ENCODE measurements around the gene RPS27L.

The RPS27L gene

GRCh38 chr15:63157118-63157843 lies at the start of gene RPS27L:
Gene RPS27L (minus strand): TSS chr15:63157477. CDS start chr15:63157405, 72 bp downstream.
- no peak for FAIRE-seq

GRCh38 chr15:63206079-63206478 lies 48.8 kb upstream of the RPS27L start:
- no peak for FAIRE-seq

DNA sequence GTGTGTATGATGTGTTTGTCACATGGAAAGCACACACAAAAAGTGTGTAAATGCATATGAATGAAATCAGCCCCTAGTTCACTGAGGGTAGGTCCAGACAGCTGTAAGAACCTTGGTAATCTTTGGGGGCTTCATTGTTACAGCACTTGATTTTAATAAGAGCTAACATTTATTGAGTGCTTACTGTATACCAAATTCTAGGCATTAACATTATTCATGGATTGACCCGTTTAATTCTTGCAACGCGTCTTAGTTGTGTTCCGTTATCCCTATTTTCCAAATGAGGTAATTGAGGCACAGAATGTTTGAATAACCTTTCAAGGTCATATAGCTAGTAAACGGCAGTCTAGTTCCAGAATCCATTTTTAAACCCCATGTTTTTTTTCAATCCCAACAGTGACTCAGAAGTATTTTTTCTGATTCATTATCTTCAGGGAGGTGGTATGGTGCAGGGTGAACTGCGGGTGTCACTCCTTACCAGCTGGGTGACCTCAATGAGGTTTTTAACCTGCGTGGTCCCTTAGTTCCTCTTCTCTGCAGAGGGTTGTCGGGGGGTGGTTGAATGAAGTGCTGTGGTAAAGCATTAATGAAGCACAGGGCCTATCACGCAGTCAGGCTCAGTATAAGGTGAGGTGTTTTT lies 46.3 kb upstream of the RPS27L start:
- no peak for FAIRE-seq

DNA sequence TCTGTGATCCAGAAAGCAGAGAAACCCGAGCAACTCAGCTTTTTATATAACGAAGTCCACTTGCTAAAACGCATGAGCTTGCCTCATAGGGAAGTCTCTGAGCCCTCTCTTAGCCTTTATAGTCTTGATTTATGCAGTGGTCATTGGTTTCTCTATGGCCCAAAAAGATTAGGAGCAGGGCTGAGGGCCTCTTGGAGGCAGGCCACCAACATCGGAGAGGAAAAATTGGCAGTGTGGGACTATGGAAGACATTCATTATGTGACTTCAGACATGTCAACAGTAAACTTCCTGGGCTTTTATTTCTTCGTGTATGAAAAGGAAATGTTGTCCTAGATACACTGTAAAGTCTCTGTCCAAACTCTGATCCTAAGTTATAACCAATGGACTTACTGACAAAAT lies 45.6 kb upstream of the RPS27L start:
- FAIRE-seq: no peak

- no peak for FAIRE-seq
Measured at GRCh38 chr15:63200464-63201249, 43.4 kb upstream of the RPS27L start.

GRCh38 chr15:63198371-63199250 lies 41.3 kb upstream of the RPS27L start:
- no peak for FAIRE-seq

DNA sequence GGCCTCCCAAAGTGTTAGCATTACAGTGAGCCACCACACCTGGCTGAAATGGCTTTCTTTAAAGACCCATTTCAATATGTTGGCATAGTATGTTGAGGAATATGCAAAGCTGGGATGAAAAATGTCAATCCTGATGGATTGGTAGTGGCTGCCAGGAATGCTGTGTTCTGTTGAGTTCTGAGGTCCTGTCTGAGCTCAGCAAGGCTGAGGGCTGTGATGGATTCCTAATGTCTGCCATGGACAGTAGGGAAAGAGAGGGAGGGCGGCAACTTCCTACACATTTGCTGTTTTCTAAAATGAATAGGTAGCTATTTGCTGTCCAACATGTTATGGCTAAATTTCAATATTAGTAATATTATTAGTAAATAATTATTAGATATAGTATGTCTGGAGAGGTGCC lies 40.3 kb upstream of the RPS27L start:
- no peak for FAIRE-seq

DNA sequence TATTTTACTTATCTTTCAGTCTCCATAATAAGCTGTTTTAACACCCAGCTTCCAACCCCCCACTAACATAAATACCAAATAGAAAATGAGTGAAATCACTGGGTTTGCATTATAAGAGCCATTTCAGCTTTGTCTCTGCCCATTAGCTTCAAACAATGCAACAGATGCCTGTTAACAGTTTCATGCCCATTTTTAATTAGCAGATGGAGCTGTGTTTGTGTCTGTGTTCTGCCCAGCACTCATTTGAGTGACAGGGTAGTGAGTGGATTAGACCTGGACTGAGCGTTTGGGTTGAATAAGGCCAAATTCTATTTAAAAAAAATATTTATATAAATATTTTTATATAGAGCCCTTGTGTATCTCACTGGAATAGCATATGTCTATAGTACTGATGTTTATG lies 39.6 kb upstream of the RPS27L start:
- FAIRE-seq: no peak

DNA sequence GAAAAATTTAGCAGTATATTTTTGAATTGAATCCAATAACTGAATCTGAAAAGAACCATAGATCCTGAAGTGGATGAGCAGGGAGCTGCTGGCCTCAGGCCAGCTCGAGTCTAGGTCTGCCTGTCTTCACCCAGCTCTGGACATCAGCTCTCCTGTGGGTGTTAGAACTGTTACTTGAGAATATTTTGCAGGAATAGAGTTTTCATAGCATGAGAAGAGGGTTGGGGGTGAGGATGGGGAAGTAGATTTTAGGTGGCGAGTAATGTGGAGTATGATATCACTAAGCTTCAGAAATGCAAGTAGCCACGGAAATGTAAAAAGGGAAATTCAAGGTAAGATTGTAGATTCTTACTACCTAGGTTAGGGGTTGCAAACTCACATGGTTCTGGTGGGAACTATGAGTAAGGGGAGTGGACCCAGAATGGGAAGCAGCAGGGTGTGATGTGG lies 38.3 kb upstream of the RPS27L start:
- FAIRE-seq: no peak

- no peak for FAIRE-seq
Measured at GRCh38 chr15:63194880-63195568, 37.7 kb upstream of the RPS27L start.

DNA sequence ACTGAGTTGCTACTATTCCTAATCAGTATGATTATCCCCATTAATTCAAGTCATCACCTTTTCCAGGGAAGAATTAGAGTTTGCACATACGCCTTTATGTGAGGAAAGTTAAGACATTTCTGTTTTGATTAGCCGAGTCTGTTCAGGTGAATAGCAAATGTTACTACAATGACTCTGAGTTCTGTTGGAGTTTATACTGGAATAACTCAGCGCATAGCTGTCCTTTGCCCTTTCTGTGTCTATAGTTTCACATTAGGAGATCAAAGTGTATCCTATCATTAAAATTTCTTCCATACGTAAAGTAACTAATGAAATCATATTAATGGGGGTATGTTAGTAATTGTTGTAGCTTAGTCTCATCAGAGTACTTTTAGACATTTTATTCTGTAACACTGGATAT lies 37.0 kb upstream of the RPS27L start:
- no peak for FAIRE-seq

- FAIRE-seq: no peak
Measured at GRCh38 chr15:63192619-63193206, 35.4 kb upstream of the RPS27L start.

GRCh38 chr15:63191895-63192618 lies 34.8 kb upstream of the RPS27L start:
- no peak for FAIRE-seq

DNA sequence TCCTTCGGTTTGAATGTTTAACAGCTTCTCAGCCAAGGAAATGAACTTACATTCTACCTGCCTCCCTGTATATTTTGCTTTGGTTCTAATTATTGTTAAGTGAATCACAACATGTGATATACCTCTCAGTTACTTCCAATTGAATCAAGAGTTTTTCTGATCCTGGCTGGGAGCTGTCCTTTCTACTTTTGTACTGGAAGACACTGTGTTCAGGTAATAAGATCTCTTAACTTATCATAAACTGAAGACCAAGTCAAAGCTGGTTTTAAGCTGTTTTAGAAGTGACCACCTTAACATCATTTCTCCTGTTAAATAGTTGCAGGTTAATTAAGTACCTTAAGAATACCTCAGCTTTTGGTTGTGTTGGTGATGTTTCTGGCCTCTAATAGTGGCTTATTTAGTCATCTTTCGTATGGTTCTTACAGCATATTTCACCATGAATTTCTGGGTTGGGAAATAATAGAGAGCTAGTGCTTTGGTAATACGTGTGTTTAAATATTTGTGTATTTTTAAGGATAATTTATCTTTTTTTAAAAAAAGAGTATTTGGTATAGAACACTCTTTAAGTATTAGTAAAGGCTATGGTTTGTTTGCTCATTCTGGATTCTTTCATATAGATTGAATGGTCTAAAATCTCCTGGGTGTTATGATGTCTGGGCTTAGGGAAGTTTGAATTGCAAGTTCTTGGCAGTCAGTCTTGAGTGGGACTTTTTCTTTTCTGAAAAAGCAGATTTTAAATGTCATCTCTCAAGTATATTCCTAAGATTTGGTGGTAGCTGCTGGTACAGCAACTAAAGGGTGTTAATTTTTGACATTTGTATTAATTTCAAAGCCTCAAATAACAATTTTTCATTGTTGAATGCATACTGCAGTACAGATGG lies 33.7 kb upstream of the RPS27L start:
- no peak for FAIRE-seq

DNA sequence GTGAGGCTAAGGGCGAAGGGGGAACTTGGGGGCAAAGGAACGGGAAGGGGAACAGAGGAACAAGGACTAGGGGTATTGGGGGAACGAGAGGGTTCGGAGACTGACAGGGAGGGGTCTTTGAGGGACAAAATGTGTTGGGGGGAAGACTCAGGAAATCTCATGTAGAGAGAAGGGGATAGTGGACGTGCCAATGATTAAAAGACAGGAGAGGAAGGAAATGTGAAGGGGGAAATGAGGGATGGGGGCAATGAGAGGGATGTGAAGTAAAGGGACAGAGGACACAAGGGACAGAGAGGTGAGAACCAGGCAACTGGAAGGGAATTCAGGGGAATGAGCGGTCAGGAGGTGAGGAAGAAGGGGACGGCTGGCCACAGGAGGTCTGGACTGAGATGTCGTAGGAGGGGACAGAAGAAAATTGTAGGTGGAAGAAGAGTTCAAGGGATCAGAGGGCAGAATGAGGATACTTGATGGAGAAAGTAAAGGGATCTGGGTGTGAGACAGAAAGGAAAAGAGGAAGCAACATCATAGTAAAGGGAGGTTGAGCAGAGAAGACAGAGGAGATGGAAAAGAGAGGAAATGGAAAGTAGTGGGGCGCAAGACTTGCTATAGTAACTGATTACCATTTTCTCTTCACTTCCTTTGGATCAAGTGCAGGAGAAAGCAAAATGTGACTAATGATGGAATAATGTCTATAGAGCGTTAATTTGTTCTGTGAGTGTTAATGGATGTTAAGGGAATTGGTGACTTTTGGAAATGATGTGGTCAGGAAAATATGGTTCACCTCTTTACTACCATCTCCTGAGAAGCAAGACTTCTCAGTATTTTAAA lies 32.9 kb upstream of the RPS27L start:
- FAIRE-seq: no peak

DNA sequence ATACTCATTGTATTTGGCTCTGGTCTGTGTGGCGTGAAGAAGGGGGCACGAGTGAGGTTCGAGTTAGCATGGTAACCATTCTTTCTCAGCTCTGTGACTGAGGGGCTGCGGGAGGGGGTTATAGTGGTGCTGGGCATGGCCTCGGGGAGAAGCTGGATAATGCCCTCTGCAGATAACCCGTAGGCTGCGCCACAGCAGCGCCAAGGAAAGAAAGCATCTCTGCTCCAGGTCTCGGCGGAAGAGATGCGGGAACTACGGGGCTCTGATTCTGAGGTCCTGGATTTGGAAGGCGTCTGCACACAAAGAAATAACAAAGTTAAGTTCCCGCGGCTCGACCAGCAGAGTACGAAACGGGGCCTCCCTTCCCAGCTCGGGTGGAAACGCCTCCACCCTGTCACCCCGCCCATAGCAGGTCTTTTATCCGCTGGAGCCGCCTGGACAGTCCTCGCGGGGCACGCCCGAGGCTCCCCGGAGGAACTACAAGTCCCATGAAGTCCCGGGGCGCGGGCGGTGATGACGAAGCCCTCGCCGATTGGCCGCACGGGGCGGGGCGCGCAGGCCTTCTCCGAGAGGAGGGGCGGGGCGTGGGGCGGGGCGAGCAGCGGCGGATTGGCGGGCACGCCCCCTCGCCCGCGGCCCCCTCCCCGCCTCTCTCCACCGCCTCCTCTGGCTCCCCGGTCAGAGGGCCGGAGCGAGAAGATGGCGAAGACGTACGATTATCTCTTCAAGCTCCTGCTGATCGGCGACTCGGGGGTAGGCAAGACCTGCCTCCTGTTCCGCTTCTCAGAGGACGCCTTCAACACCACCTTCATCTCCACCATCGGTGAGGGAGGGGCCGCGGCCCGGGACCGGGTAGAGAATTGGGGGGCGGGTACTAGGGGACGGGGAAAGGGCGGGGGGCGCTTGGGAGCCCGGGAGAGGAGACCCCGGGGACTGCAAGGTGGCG lies 31.9 kb upstream of the RPS27L start, which contains the start of gene RAB8B:
Gene RAB8B, plus strand, starts transcription at position 681 of the 946 bp plus-strand sequence. Its CDS starts 19 bp downstream, at position 700.
- FAIRE-seq: no peak

DNA sequence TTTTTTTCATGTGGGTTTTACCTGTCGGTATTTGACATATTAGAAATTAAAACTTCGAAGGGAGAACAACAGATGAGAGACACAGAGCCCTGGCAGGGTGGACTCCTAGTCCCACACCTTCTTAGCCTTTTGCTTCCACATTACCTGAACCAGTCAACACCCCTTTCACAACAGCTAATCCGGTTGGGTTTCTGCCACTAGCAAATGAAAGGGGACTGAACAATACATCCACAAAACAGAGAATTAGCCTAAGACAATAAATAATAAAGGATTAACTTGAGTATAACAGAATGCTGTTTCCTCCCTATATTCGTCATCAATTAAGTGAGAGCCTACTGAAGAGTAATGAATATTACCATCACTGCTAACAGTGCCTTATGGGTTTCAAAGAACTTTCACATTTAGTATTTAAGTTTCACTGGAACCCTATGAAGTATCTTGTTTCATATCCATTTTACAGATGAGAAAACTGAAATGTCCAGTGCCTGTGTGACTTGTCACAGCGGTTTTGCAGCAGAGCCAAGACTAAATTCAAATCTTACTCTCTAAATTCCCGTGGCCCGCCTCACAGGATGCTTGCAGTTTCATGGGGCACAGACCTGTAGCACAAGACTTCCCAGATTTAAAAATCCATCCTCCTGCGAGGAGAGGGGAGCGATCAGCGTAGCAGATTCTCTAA lies 31.1 kb upstream of the RPS27L start:
- FAIRE-seq: no peak
